ENCODE data around the gene OSM. TPM values are rescaled to one million over a fixed set of nuclear protein-coding genes. Genes with fewer than 3 reads are reported as not detected.

Gene OSM
- total and polyA plus RNA-seq, 2 experiments from 2014 or later = not detected

DNA sequence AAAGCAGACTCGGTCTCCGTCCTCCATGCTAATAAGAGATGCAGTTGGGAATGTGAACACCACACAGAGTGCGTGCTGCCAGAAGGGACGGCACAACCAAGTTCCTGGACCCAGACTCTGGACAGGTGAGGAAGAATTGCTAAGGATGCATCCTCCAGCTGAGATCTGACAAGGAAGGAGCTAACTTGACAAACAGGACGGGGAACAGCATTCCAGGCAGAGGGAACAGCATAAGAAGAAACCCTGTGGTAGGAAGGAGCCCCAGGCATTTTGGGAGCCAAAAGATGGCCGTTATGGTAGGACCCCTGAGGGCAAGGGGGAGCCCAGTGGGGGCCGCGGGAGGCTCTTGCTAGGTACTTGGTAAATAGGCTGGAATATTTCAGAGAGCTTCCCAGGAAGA, 6.0 kb downstream of the OSM start:
- Histone ChIP-seq H3K4me3 (no peak overlapping the region), H3K27me3 (ENCODE audit: insufficient read depth) (no peaks in the 10 kb centered on the region; the same call in 1 of the 2 replicates), H3K4me2 (no peak overlapping the region), H2AFZ (no peak overlapping the region), H3K27ac (ENCODE audit: low read depth) (no peak overlapping the region), H3K9me2 (ENCODE audit: insufficient read depth) (no peaks in the 10 kb centered on the region), H4K20me1 (replicated peaks; ENCODE audit: insufficient read depth) (no peaks in the 10 kb centered on the region), H3K4me1 (ENCODE audit: insufficient read depth) (peaks cover 16% of the 10 kb centered on the region), H3F3A (replicated peaks; ENCODE audit: low read depth) (no peaks in the 10 kb centered on the region), H3K36me3 (ENCODE audit: insufficient read depth) (no peaks in the 10 kb centered on the region), H3K79me2 (replicated peaks; ENCODE audit: insufficient read depth) (no peaks in the 10 kb centered on the region)
- ATAC-seq (no peak), DNase-seq (ENCODE audit: low spot score) (no peak)
- TF ChIP-seq, protein P1, sequence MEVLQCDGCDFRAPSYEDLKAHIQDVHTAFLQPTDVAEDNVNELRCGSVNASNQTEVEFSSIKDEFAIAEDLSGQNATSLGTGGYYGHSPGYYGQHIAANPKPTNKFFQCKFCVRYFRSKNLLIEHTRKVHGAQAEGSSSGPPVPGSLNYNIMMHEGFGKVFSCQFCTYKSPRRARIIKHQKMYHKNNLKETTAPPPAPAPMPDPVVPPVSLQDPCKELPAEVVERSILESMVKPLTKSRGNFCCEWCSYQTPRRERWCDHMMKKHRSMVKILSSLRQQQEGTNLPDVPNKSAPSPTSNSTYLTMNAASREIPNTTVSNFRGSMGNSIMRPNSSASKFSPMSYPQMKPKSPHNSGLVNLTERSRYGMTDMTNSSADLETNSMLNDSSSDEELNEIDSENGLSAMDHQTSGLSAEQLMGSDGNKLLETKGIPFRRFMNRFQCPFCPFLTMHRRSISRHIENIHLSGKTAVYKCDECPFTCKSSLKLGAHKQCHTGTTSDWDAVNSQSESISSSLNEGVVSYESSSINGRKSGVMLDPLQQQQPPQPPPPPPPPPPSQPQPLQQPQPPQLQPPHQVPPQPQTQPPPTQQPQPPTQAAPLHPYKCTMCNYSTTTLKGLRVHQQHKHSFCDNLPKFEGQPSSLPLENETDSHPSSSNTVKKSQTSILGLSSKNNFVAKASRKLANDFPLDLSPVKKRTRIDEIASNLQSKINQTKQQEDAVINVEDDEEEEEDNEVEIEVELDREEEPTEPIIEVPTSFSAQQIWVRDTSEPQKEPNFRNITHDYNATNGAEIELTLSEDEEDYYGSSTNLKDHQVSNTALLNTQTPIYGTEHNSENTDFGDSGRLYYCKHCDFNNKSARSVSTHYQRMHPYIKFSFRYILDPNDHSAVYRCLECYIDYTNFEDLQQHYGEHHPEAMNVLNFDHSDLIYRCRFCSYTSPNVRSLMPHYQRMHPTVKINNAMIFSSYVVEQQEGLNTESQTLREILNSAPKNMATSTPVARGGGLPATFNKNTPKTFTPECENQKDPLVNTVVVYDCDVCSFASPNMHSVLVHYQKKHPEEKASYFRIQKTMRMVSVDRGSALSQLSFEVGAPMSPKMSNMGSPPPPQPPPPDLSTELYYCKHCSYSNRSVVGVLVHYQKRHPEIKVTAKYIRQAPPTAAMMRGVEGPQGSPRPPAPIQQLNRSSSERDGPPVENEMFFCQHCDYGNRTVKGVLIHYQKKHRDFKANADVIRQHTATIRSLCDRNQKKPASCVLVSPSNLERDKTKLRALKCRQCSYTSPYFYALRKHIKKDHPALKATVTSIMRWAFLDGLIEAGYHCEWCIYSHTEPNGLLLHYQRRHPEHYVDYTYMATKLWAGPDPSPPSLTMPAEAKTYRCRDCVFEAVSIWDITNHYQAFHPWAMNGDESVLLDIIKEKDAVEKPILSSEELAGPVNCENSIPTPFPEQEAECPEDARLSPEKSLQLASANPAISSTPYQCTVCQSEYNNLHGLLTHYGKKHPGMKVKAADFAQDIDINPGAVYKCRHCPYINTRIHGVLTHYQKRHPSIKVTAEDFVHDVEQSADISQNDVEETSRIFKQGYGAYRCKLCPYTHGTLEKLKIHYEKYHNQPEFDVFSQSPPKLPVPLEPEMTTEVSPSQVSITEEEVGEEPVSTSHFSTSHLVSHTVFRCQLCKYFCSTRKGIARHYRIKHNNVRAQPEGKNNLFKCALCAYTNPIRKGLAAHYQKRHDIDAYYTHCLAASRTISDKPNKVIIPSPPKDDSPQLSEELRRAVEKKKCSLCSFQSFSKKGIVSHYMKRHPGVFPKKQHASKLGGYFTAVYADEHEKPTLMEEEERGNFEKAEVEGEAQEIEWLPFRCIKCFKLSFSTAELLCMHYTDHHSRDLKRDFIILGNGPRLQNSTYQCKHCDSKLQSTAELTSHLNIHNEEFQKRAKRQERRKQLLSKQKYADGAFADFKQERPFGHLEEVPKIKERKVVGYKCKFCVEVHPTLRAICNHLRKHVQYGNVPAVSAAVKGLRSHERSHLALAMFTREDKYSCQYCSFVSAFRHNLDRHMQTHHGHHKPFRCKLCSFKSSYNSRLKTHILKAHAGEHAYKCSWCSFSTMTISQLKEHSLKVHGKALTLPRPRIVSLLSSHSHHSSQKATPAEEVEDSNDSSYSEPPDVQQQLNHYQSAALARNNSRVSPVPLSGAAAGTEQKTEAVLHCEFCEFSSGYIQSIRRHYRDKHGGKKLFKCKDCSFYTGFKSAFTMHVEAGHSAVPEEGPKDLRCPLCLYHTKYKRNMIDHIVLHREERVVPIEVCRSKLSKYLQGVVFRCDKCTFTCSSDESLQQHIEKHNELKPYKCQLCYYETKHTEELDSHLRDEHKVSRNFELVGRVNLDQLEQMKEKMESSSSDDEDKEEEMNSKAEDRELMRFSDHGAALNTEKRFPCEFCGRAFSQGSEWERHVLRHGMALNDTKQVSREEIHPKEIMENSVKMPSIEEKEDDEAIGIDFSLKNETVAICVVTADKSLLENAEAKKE (CRISPR knock-in tag; IDR thresholded peaks at IDR 0.05) = no peak
- TF ChIP-seq, protein P2, sequence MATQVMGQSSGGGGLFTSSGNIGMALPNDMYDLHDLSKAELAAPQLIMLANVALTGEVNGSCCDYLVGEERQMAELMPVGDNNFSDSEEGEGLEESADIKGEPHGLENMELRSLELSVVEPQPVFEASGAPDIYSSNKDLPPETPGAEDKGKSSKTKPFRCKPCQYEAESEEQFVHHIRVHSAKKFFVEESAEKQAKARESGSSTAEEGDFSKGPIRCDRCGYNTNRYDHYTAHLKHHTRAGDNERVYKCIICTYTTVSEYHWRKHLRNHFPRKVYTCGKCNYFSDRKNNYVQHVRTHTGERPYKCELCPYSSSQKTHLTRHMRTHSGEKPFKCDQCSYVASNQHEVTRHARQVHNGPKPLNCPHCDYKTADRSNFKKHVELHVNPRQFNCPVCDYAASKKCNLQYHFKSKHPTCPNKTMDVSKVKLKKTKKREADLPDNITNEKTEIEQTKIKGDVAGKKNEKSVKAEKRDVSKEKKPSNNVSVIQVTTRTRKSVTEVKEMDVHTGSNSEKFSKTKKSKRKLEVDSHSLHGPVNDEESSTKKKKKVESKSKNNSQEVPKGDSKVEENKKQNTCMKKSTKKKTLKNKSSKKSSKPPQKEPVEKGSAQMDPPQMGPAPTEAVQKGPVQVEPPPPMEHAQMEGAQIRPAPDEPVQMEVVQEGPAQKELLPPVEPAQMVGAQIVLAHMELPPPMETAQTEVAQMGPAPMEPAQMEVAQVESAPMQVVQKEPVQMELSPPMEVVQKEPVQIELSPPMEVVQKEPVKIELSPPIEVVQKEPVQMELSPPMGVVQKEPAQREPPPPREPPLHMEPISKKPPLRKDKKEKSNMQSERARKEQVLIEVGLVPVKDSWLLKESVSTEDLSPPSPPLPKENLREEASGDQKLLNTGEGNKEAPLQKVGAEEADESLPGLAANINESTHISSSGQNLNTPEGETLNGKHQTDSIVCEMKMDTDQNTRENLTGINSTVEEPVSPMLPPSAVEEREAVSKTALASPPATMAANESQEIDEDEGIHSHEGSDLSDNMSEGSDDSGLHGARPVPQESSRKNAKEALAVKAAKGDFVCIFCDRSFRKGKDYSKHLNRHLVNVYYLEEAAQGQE (IDR thresholded peaks at IDR 0.05; ENCODE audit: unreplicated experiment) = no peak
- Mint-ChIP-seq H3K4me3 (no peak overlapping the region), H3K4me1 (peaks cover 29% of the 10 kb centered on the region), H3K27me3 (ENCODE audit: insufficient read depth, low read depth, poor library complexity) (peaks cover 26% of the 10 kb centered on the region), H3K9me3 (no peaks in the 10 kb centered on the region; the same call in 2 of the 3 replicates), H3K36me3 (ENCODE audit: low read depth) (no peaks in the 10 kb centered on the region; the same call in 2 of the 3 replicates), H3K27ac (no peak overlapping the region)

Data from GM23338 (cell line).